Inferior parietal cortex (tissue), 1 donor: Measurements from ENCODE around the gene DCDC2.
"Not testable (repeated sequence)": the region's sequence is repeated elsewhere in the genome, so short reads cannot be mapped to it uniquely, and the experiment has no call there.

ENCODE experiments used
- DNase-seq: peaks from one replicate; pipeline ENCODE4 v3.0.0-alpha.2; 2016; ENCODE audit errors: extremely low spot score

The DCDC2 gene

DNA sequence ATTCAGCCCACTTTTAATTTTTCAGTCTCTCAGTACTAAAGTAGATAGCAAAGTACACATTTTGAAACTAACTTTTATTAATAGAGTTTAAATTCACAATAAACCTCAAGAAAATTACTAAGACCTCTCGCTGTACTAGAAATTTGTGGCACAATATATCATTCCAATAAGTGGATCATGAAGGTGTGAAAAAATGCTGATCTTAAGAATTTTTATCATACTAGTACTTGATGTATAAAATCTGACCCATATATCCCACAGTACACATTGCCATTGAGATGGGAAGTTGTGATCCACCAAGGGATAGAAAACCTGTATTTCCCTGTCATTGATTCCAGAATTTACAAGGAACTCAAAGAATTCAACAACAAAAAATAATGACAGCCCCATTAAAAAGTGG is 85.7 kb downstream of the DCDC2 start:
- DNase-seq, result no peak

DNA sequence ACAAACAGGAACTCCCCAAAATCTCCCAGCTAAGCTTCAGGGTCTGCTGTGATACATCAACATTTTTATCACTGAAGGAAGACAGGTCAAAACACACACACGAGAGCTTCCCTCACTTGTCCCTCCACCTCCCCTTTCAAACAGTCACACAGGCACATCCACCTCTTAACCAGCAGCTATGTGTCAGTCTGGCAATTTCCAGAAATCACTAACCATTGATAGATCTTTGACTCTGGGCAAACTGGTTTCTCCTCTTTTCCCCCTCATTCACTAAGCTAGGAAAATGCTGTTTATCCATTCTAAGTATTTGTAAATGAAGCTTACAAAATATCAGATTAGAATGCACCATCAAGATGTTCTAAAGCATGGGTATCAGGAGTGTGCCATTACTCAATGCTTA is 87.8 kb downstream of the DCDC2 start:
- DNase-seq, result no peak

DNA sequence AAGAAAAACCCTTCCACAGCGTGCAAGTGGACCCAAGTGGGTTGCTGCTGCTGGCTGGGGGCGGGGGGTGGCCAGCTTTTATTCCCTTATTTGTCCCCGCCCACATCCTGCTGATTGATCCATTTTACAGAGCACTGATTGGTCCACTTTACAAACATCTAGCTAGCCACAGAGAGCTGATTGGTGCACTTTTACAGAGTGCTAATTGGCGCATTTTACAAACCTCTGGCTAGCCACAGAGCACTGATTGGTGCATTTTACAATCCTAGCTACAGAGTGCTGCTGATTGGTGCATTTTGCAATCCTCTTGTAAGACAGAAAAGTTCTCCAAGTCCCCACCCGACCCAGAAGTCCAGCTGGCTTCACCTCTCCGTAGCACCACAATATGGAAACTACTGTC is 99.6 kb downstream of the DCDC2 start:
- DNase-seq, result not testable (repeated sequence)

DNA sequence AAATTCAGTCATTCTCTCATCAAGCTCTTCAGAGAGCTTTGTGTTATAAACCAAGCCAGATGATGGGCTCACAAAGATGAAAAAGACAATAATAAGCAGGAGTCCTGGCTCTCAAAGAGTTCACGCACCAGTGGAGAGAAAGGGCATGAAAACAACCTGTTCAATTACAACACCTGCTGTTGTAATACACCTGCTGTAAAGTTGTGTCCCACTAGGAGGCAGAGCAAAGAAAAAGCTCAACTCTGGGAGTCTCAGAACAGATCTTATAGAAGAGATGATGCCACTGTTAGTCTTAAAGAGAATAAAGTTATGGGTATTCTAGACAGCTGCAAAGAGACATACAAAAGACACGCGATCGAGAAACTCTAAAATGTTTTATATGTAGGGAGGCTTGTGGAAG is 100.6 kb downstream of the DCDC2 start:
- DNase-seq, result no peak

DNA sequence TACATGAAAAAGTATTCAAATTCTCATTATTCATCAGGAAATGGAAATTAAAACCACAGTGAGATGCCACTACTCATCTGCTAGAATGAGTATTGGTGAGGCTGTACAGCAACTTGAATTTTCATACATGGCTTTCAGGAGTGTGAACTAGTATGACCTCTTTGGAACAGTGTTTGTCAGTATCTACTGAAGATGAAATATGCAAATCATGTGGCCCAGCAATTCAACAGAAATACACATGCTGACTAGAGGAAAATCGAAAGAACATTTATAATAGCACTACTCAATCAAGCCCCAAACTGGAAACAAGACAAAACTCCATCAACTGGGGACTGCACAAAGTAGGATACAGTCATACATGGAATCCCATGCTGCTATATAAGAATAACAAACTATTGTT is 102.2 kb downstream of the DCDC2 start:
- DNase-seq, result no peak

DNA sequence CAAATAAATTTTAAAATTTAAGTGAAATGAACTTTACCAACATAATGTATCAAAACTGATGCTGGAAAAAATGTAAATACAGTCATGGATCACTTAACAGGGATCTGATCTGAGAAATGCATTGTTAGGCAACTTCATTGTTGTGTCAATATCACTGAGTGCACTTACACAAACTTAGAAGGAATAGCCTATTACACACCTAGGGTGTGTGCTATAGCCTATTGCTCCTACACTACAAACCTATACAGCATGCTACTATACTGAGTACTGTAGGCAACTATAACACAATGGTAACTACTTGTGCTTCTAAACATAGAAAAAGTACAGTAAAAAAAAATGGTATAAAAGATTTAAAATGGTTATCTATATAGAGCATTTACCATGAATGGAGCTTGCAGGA is 104.5 kb downstream of the DCDC2 start:
- no peak for DNase-seq

DNA sequence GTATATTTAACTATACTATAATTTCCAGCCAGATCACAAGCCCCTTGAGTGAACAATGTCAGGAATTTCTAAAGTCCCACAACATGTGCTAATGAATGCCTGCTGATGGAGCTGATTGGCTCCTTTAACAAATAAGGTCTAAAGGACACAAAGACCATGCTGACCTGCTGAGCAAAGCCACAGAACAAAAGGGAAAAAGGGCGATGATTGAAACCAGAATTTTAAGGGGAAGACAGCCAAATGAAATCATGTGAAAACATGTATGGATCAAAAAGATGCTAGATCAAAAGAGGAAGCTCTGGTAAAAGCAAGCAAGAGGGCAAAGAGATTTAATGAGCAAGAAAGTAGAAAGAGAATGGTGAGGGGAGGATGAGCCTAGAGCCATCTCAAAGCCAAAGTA is 105.6 kb downstream of the DCDC2 start:
- DNase-seq, result no peak

DNA sequence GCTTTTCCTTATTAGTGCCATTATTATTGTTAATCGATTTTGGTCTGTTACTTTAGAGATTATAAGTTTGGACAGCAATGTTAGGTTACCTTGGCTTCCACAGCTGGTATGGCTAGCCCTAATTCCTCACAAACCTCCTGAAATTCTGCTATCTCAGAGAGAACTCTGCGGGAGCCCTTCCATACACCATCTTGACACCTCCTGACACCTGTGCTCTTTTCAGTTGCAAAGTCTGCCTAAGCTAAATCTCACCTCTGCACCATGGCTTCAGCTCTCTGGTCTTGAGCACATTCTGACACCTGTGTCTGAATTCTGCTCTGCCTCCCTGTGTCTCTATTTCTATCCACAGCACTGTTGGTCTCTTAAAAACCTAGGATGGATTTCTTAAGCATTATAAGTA is 106.5 kb downstream of the DCDC2 start:
- DNase-seq, result no peak

DNA sequence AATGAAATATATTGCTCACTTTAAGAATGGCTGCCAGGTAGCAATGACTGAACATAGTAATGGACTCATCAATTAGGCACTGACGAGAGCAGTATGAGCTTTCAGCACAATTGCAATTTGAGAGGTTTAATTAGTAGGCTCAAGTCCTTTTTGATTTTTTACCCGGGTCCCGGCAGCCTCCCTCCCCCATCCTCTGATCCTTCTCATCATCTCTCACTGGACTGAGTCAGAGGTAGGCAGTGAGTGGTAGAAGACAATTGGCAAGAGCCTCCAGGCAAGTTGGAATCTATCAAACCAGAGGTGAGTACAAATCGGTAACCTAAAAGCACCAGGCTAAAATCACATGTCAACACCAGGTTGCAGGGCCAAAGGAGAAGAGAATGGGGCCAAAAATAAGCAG is 107.9 kb downstream of the DCDC2 start:
- no peak for DNase-seq

DNA sequence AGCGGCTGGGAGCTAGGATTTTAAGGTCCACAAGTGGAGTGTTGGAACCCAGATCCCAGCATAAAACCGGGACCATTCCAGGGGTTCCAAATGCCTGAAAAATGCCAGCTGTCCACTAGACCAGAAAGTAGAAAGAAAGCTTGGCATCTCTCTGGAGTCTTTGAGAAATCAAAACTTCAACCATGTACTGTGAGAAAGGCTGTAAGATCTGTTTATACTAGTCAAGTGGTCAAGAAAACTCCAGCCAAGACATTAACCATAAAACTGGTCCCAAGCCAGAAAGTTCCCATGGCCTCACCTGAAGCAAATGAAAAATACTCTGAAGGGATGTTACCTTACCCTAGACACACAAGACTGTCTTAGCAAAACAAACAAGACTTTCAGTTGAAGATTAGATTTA is 112.6 kb downstream of the DCDC2 start:
- no peak for DNase-seq

DNA sequence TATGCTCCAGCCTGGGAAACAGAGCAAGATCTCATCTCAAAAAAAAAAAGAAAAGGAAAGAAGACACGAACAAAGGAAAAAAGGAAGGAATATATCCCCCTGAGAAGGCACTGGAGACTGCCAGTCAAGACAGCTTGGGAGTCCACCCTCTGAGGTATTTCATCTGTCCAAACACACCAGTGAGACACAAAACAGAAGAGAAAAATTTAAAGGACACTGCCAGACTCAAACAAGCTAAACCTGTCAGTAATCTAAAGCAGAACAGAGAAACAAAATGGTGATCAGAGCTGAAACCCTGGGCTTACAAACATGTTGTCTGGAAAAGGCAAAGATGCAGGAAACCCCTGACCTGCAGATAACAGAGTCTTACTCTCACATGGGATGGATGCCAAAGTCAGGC is 114.9 kb downstream of the DCDC2 start:
- DNase-seq, result no peak

DNA sequence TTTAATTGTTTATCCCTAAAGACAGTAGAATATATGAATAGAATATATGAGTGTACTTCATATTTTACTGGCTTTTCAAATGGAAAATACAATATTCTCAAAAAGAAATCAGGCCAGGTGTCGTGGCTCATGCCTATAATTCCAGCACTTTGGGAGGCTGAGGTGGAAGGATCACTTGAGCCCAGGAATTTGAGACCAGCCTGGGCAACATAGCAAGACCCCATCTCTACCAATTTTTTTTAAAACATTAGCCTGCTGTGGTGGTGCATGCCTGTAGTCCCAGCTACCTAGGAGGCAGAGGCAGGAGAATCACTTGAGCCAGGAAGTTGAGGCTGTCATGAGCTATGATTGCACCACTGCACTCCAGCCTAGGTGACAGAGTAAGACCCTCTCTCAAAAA is 116.1 kb downstream of the DCDC2 start:
- not testable (repeated sequence) for DNase-seq

DNA sequence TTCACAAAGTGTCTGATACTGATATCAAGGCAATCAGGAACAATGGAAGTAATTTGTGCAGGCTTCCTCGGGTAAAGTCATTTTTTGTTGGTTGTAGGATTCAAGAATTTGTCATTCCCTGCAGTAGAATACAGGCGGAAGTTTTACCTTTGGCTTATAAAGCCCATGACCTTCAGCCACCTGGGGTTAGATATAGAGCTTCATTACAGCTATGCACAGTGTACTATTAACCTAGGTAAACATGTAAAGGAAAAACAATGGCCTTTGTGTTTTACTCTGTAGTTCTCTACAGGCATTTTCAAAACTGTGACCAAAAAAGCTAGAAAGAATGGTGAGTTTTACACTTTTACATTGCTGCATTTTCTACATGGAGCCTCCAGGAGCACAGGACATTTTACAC is 116.9 kb downstream of the DCDC2 start:
- DNase-seq, result no peak

DNA sequence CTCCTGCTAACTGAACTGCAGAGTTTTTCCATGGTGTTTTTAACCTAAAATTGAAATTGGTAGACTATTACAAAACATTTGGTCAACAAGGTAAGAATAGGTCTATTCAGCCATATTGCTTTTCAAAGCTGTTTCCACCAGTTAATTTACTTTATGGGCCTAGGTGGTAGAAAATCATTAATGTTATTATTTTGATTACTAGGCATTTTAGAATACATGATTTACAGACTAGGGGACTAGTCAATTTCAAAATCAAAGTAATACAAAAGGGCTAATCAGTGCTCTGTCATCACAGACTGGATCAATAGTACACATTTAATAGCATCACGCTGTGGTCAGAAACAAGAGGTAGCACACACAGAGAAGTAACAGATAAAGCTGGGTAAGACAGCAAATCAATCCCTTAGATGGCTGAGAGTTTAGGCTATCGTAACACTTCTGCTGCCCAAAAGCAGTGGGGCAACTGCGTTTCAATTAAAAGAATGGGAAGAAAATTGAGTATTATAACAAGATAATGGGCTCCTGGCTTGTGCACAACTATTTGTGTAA is 117.4 kb downstream of the DCDC2 start:
- no peak for DNase-seq

DNA sequence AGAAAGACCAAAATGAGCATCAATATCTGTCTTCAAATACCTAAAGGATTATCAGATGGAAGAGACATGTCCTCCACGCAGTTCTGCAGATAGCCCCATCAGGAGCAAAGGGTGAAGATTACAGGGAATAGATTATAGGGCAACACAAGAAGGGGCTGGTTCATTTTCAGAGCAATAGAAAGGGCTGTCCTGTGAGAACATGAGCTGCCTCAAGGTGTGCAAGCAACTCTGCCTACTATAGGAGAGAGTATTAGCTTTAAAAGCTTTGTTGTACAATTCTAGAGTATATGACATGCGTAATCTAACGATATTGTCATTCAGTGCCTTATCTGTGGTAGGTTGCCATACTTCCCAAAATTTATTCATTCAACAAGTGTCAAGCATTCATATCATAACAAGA is 119.2 kb downstream of the DCDC2 start:
- no peak for DNase-seq

DNA sequence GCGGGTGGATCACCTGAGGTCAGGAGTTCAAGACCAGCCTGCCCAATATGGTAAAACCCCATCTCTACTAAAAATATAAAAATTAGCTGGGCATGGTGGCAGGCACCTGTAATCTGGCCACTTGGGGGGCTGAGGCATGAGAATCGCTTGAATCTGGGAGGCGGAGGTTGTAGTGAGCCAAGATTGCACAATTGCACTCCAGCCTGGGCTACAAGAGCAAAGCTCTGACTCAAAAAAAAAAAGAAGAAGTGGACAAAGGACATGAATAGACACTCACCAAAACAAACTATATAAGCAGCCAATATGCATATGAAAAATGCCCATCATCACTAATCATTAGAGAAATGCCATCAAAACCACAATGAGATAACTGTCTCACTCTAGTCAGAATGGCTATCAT is 121.1 kb downstream of the DCDC2 start:
- DNase-seq, result not testable (repeated sequence)

DNA sequence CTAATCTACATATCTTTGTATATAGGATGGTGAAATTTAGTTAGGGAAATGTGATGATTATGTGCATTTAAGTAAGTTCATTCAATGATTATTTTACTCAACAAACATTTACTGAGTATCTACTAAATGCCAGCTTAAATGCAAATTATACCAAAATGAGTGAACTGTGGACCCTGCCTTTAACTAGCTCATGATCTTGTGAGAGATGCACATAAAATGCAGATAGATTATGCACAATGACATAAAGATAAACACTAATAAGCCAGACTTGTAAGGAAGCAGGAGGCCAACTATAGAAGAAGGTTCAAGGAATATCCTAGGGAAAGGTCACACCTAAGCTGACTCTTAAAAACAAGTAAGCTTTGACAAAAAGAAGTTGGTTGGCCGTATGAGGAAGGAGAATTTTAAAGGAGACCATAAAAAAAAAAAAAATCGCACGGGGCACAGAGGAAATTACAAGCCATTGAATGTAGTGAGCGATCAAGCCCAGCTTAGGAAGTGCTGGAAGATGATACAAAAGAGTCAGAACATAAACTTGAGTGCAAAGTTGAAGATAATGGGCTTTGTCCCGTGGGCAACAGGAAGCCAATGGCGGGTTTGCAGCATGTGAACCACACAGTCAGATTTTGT is 123.9 kb downstream of the DCDC2 start:
- no peak for DNase-seq

DNA sequence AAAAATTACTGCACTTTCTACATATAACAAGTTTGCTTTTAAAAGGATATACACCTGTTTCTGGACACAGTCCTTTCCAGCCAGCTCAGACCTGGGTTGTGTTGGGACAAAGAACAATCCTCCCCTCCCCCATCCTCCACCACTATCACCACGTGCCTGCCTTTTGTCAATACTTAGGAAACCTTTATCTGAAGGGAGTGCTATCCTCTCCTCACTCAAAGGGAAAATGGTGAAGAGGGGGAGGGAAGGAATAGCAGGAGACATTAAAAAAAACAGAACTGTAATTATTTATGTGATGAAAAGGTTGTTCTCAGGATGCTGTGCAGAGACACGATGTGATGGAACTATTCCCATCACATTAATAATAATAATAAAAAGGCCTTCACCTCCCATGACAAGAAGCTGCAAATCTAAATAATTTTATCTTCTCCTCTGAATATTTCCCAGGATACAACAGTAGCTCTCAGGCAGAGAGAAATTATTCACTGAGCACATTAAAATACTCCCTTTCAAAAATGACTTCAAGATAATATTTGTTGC is 126.4 kb downstream of the DCDC2 start:
- DNase-seq, result no peak

DNA sequence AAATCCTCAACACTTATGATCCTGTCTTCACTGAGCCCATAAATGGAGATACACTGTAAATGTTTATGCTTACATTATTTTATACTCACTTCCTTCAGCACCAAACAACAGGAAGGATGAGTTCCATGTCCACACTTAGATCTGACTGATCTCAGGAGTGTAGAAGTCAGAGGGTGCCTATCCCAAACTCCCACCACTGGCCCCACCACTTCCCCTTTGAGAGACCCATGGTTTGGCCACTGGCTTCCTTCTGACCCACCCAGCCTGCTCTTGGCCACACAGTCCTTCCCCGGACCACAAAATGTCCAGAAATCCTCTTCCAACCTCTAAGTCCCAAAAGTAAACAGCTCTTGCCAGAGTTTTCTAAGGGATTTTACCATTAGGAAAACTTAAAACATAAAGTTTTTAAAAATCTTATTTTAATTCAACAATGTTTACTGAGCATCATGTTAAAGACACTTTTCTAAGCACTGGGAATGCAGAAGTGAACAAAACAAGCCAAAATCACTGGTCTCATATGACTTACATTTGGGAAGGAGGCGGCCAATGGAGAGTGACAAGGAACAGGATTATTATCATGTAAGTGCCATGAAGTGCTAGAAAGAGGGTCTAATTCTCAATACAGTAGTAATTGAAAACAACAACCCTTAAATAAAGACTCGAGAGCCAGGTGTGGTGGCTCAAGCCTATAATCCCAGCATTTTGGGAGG is 128.0 kb downstream of the DCDC2 start:
- no peak for DNase-seq

DNA sequence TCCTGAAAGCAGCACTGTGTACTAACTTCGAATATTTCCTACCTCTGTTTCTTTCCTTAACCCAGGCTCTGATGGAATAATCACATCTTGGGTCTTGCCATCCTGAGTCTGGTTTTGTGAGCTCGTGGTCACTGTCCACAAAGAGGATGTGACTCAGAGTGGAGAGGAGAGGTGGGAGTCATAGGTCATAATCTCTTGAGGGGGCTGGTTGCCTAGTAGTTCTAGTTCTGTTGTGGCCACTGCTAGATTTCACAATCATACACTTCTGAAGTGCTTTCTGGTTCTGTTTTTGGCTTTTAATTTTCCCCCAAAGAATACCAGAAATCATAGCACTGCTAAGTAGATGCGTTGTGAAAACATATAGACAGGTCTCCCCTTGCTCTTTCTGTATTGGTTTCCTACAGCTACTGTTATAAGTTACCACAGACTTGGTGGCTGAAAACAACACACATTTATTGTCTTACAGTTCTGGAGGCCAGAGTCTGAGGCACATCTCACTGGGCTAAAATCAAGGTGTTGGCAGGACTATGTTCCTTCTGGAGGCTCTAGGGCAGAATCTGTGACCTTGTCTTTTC is 129.1 kb downstream of the DCDC2 start:
- DNase-seq, result no peak

DNA sequence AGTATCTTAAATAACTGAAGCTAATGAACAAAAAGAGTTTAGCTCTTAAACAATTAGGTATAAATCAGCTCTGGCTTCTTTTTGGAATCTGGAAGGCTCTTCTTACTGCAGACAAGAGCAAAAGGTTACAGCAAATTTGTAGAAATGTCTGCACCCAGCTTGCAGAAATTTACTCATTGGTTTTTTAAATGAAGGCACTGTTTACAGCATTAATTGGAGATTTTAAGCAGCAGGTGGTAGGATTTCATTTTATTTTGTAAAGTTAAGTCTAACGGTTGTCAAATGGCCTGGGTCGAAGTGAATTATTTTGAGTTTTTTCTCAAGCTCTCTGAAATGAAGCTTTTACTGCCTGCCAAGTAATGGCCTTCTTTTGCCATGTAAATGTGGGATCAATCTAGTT is 129.7 kb downstream of the DCDC2 start:
- DNase-seq, result no peak

DNA sequence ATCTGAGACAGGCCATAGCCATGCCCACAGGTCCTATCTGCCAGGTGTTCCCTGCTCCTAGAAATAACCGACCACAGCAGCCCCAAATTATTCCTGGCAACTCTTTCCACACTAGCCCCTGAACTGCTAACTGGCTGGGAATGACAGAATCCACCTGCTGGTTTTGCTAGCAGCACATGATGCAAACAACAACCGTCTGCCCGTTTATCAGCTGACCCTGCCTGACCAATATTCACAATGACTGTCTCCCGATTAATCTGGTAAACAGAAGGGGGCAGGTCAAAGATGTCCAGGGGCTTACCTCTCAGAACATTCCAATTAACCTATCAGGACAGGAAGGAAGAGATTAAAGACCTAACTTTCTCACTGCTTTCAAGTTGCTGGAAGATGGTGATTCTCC is 130.3 kb downstream of the DCDC2 start:
- no peak for DNase-seq

DNA sequence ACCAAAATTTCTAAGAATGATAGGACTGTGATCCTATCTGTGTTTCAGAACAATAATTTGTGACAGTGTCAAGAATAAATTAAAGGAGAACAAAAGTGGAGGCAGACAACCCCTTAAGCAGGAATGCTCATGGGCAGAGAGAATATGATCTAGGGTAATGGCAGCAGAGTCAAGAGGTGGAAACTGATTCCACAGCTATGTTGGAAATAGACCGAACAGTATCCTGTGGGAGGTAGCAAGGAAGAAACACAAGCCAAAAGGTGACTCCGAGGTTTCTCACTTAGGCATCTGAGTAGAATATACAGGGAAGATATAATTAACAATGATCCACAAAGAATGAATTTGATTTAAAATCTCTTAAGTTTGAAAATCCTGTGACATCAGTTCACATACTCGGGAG is 131.3 kb downstream of the DCDC2 start:
- no peak for DNase-seq
